HEK293T (cell line): ENCODE measurements around the gene RABGAP1L.
"Not testable (repeated sequence)": the region's sequence is repeated elsewhere in the genome, so short reads cannot be mapped to it uniquely, and the experiment has no call there.

ENCODE experiments used
- CTCF ChIA-PET: fragments of 350-600 bp; formaldehyde crosslinking; extraction: SDS; loops from one replicate; lab custom pipeline; 2021; ENCODE audit warnings: antibody characterized with exemption, inconsistent platforms; lab: Yijun Ruan, JAX
- POLR2A ChIA-PET: fragments of 350-600 bp; formaldehyde crosslinking; extraction: SDS; loops from one replicate; lab custom pipeline; 2020; ENCODE audit warnings: antibody characterized with exemption, inconsistent platforms; lab: Yijun Ruan, JAX
- DNase-seq: peaks from one replicate; pipeline ENCODE4 v3.0.0; 2012; ENCODE audit warnings: mixed read lengths; ENCODE audit errors: extremely low spot score
- ARNT ChIP-seq: fragments of 450-650 bp; IDR thresholded peaks from 2 replicates; pipeline ENCODE4 v1.6.1; 2017; ENCODE audit warnings: mild to moderate bottlenecking
- BHLHE40 ChIP-seq: fragments of 450-650 bp; IDR thresholded peaks from 2 replicates; pipeline ENCODE4 v1.6.1; 2016; ENCODE audit warnings: mild to moderate bottlenecking, moderate library complexity, borderline replicate concordance
- CTBP1 ChIP-seq: fragments of 450-650 bp; IDR thresholded peaks from 2 replicates; pipeline ENCODE4 v1.6.1; 2016; ENCODE audit warnings: borderline replicate concordance
- ELF4 ChIP-seq: fragments of 450-650 bp; IDR thresholded peaks from 2 replicates; pipeline ENCODE4 v1.6.1; 2017; ENCODE audit warnings: antibody characterized with exemption
- FOXA1 ChIP-seq: fragments of 450-650 bp; IDR thresholded peaks from 2 replicates; pipeline ENCODE4 v1.6.1; 2016; ENCODE audit warnings: mild to moderate bottlenecking
- FOXK2 ChIP-seq: fragments of 450-650 bp; IDR thresholded peaks from 2 replicates; pipeline ENCODE4 v1.6.1; 2016; ENCODE audit warnings: mild to moderate bottlenecking
- FOXM1 ChIP-seq: fragments of 450-650 bp; IDR thresholded peaks from 2 replicates; pipeline ENCODE4 v1.6.1; 2017; ENCODE audit warnings: mild to moderate bottlenecking, borderline replicate concordance
- HDGF ChIP-seq: fragments of 450-650 bp; IDR thresholded peaks from 2 replicates; pipeline ENCODE4 v1.6.1; 2017; ENCODE audit warnings: antibody characterized with exemption, borderline replicate concordance
- L3MBTL2 ChIP-seq: fragments of 450-650 bp; conservative IDR thresholded peaks from 2 replicates; pipeline ENCODE4 v1.6.1; 2016; ENCODE audit warnings: mild to moderate bottlenecking
- LEF1 ChIP-seq: fragments of 450-650 bp; IDR thresholded peaks from 2 replicates; pipeline ENCODE4 v1.6.1; 2017; ENCODE audit warnings: mild to moderate bottlenecking, borderline replicate concordance
- NFRKB ChIP-seq: fragments of 450-650 bp; IDR thresholded peaks from 2 replicates; pipeline ENCODE4 v1.6.1; 2016; ENCODE audit warnings: mild to moderate bottlenecking, moderate library complexity
- SP1 ChIP-seq: fragments of 450-650 bp; IDR thresholded peaks from 2 replicates; pipeline ENCODE4 v1.6.1; 2017
- SUZ12 ChIP-seq: fragments of 450-650 bp; IDR thresholded peaks from 2 replicates; pipeline ENCODE4 v1.6.1; 2016; ENCODE audit warnings: mild to moderate bottlenecking
- TARDBP ChIP-seq: fragments of 450-650 bp; IDR thresholded peaks from 2 replicates; pipeline ENCODE4 v1.6.1; 2016
- ZNF384 ChIP-seq: fragments of 450-650 bp; IDR thresholded peaks from 2 replicates; pipeline ENCODE4 v1.6.1; 2016
- TF ChIP-seq, protein P1 (sequence below): fragments of 450-650 bp; IDR thresholded peaks from 2 replicates; pipeline ENCODE4 v1.6.1; 2016

RABGAP1L gene

DNA sequence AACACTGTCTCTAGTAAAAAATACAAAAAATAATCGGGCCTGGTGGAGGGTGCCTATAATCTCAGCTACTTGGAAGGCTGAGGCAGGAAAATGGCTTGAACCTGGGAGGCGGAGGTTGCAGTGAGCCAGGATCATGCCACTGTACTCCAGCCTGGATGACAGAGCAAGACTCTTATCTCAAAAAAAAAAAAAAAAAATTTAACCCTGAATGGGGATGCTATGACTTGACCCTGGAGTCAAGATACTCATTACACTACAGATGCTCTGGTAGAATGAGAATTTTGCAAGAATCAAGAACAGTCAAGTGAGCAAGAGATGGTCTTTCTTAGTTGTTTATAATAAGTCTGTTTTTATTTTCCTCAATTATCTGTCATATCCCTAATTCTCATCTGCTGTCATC, 542.2 kb downstream of the RABGAP1L start:
- ChIA-PET POLR2A (no interaction called here), CTCF (no interaction called here)
- DNase-seq: no peak
- no peak for TF ChIP-seq ZNF384
- no peak for TF ChIP-seq ELF4
- no peak for TF ChIP-seq ARNT
- TF ChIP-seq, protein P1, sequence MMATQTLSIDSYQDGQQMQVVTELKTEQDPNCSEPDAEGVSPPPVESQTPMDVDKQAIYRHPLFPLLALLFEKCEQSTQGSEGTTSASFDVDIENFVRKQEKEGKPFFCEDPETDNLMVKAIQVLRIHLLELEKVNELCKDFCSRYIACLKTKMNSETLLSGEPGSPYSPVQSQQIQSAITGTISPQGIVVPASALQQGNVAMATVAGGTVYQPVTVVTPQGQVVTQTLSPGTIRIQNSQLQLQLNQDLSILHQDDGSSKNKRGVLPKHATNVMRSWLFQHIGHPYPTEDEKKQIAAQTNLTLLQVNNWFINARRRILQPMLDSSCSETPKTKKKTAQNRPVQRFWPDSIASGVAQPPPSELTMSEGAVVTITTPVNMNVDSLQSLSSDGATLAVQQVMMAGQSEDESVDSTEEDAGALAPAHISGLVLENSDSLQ: no peak
- no peak for TF ChIP-seq HDGF
- TF ChIP-seq TARDBP: no peak
- TF ChIP-seq FOXK2: no peak
- no peak for TF ChIP-seq SP1
- no peak for TF ChIP-seq FOXA1
- TF ChIP-seq NFRKB: no peak
- no peak for TF ChIP-seq SUZ12
- TF ChIP-seq LEF1: no peak
- no peak for TF ChIP-seq CTBP1
- no peak for TF ChIP-seq BHLHE40
- no peak for TF ChIP-seq L3MBTL2
- TF ChIP-seq FOXM1: no peak

- TF ChIP-seq ELF4 (no peak), HDGF (no peak), TARDBP (no peak), FOXA1 (no peak), BHLHE40 (no peak), LEF1 (no peak), ARNT (no peak), CTBP1 (no peak), SUZ12 (no peak), ZNF384 (no peak), FOXK2 (no peak), SP1 (no peak)
- TF ChIP-seq, protein P1: no peak
- no peak for DNase-seq
- ChIA-PET POLR2A (no interaction called here), CTCF (no interaction called here)
Observed at GRCh38 chr1:174702011-174702410, 542.7 kb downstream of the RABGAP1L start.

DNA sequence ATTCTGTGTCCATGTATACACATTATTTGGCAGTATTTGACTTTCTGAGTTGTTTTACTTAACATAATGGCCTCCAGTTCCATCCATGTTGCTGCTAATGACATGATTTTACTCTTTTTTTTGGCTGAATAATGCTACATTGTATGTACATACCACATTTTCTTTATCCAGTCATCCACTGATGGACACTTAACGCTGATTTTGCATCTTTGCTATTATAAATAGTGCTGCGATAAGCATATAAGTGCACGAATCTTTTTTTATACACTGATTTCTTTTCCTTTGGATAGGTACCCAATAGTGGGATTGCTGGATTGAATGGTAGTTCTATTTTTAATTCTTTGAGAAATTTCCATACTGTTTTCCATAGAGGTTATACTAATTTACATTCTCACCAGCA, 544.0 kb downstream of the RABGAP1L start:
- ChIA-PET CTCF (no interaction called here), POLR2A (no interaction called here)
- TF ChIP-seq L3MBTL2 (no peak), FOXA1 (no peak), SUZ12 (no peak), TARDBP (no peak), ARNT (no peak), BHLHE40 (no peak), CTBP1 (no peak), SP1 (no peak), FOXK2 (no peak), ZNF384 (no peak), NFRKB (no peak), FOXM1 (no peak), ELF4 (no peak), LEF1 (no peak), HDGF (no peak)
- TF ChIP-seq, protein P1: no peak
- DNase-seq: no peak

GRCh38 chr1:174704300-174704699, 545.0 kb downstream of the RABGAP1L start:
- TF ChIP-seq TARDBP: no peak
- TF ChIP-seq FOXM1: no peak
- no peak for TF ChIP-seq HDGF
- TF ChIP-seq CTBP1: no peak
- TF ChIP-seq FOXA1: no peak
- TF ChIP-seq NFRKB: no peak
- TF ChIP-seq, protein P1: no peak
- ChIA-PET CTCF (no interaction called here), POLR2A (no interaction called here)
- DNase-seq: no peak

DNA sequence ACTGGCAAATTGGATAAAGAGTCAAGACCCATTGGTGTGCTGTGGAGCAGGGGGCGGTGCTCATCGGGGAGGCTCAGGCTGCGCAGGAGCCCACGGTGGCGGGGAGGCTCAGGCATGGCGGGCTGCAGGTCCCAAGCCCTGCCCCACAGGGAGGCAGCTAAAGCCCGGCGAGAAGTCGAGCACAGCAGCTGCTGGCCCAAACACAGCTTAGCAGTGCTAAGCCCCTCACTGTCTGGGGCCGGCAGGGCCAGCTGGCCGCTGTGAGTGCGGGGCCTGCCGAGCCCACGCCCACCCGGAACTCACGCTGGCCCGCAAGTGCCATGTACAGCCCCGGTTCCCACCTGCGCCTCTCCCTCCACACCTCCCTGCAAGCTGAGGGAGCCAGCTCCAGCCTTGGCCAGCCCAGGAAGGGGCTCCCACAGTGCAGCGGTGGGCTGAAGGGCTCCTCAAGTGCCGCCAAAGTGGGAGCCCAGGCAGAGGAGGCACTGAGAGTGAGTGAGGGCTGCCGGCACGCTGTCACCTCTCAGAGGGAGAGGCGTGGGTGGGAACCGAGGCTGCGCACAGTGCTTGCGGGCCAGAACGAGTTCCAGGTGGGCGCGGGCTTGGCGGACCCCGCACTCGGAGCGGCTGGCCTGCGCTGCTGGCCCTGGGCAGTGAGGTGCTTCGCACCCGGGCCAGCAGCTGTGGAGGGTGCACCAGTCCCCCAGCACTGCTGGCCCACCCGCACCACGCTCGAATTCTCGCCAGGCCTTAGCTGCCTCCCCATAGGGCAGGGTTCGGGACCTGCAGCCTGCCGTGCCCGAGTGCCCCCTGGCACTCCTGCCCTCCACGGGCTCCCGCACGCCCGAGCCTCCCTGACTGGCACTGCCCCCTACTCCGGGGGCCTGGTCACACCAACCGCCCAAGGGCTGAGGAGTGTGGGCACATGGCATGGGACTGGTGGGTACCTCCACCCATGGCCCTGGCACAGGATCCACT, 551.8 kb downstream of the RABGAP1L start:
- TF ChIP-seq NFRKB (no peak), BHLHE40 (no peak), CTBP1 (no peak), HDGF (no peak), ELF4 (no peak), FOXA1 (no peak), L3MBTL2 (no peak), LEF1 (no peak)
- no peak for DNase-seq
- ChIA-PET CTCF (no interaction called here), POLR2A (no interaction called here)

GRCh38 chr1:174711848-174712247, 552.5 kb downstream of the RABGAP1L start:
- CTCF ChIA-PET, POLR2A ChIA-PET, DNase-seq: not testable (repeated sequence)
